Neuronal stem cell (in vitro differentiated cells): Measurements from ENCODE around the gene EHMT1.

ENCODE experiments used
- DNase-seq: peaks from one replicate; pipeline ENCODE4 v3.0.0-alpha.2; 2013; ENCODE audit warnings: low spot score
- H2AFZ ChIP-seq: one replicate; pipeline ENCODE4 v1.6.1; 2013; ENCODE audit warnings: mild to moderate bottlenecking, low read length, inconsistent platforms
- H2AK5ac ChIP-seq: 2 replicates; pipeline ENCODE4 v1.6.1; 2013; ENCODE audit warnings: low read depth, mild to moderate bottlenecking, inconsistent platforms, low read length, moderate library complexity, mixed read lengths
- H2BK120ac ChIP-seq: 2 replicates; pipeline ENCODE4 v1.6.1; 2013; ENCODE audit warnings: low read depth, mild to moderate bottlenecking, inconsistent platforms, low read length, moderate library complexity, mixed read lengths
- H2BK12ac ChIP-seq: one replicate; pipeline ENCODE4 v1.6.1; 2013; ENCODE audit warnings: low read length, inconsistent platforms
- H2BK15ac ChIP-seq: 2 replicates; pipeline ENCODE4 v1.6.1; 2013; ENCODE audit warnings: mild to moderate bottlenecking, low read length, inconsistent platforms, mixed read lengths
- H2BK5ac ChIP-seq: one replicate; pipeline ENCODE4 v1.6.1; 2013; ENCODE audit warnings: inconsistent platforms, mild to moderate bottlenecking, low read length, moderate library complexity
- H3K14ac ChIP-seq: one replicate; pipeline ENCODE4 v1.6.1; 2013; ENCODE audit warnings: low read length, inconsistent platforms
- H3K18ac ChIP-seq: 2 replicates; pipeline ENCODE4 v1.6.1; 2013; ENCODE audit warnings: low read length, inconsistent platforms
- H3K23ac ChIP-seq: 2 replicates; pipeline ENCODE4 v1.6.1; 2013; ENCODE audit warnings: low read depth, mild to moderate bottlenecking, mixed read lengths, low read length, inconsistent platforms; ENCODE audit not compliant: poor library complexity
- H3K27ac ChIP-seq: replicated peaks from 3 replicates; pipeline ENCODE4 v1.5.1; 2013; ENCODE audit warnings: low read length, inconsistent platforms
- H3K27me3 ChIP-seq, 3 experiments: 2 replicates each; pipeline ENCODE4 v1.6.1; 2013; ENCODE audit warnings: low read length in 3 of 3, mild to moderate bottlenecking in 2 of 3, inconsistent platforms in 1 of 3, low read depth in 1 of 3, mixed read lengths in 1 of 3, moderate library complexity in 1 of 3; ENCODE audit not compliant: control insufficient read depth in 3 of 3, insufficient read depth in 3 of 3
- H3K36me3 ChIP-seq, 2 donors: replicated peaks in 1 of 2; 2 replicates each; pipeline ENCODE4 v1.6.1; 2013; ENCODE audit warnings: low read length in 2 of 2; ENCODE audit not compliant: control insufficient read depth in 2 of 2, insufficient read depth in 2 of 2
- H3K4ac ChIP-seq: 2 replicates; pipeline ENCODE4 v1.6.1; 2013; ENCODE audit warnings: inconsistent platforms, mild to moderate bottlenecking, low read length, moderate library complexity
- H3K4me1 ChIP-seq, 2 donors: 1 replicate in 1 of 2; 2 replicates in 1 of 2; pipeline ENCODE4 v1.6.1; 2013; ENCODE audit warnings: low read length in 2 of 2, low read depth in 1 of 2; ENCODE audit not compliant: control insufficient read depth in 2 of 2, insufficient read depth in 1 of 2
- H3K4me2 ChIP-seq: one replicate; pipeline ENCODE4 v1.6.1; 2013; ENCODE audit warnings: mild to moderate bottlenecking, low read length, inconsistent platforms; ENCODE audit not compliant: insufficient read depth, poor library complexity, severe bottlenecking
- H3K4me3 ChIP-seq, 2 donors: 2 replicates each; pipeline ENCODE4 v1.5.1; 2013; ENCODE audit warnings: low read length in 2 of 2, mild to moderate bottlenecking in 2 of 2, inconsistent platforms in 1 of 2, moderate library complexity in 1 of 2
- H3K79me1 ChIP-seq: one replicate; pipeline ENCODE4 v1.6.1; 2013; ENCODE audit warnings: low read depth, mild to moderate bottlenecking, inconsistent platforms, low read length, moderate library complexity
- H3K9ac ChIP-seq: one replicate; pipeline ENCODE4 v1.6.1; 2013; ENCODE audit warnings: mild to moderate bottlenecking, low read depth, low read length, inconsistent platforms; ENCODE audit not compliant: poor library complexity
- H3K9me3 ChIP-seq, 2 donors: replicated peaks in 1 of 2; 2 replicates each; pipeline versions ENCODE3 to v1.6.1; 2013; ENCODE audit warnings: low read length in 2 of 2, mild to moderate bottlenecking in 2 of 2, inconsistent platforms in 1 of 2, low read depth in 1 of 2, mixed read lengths in 1 of 2, moderate library complexity in 1 of 2; ENCODE audit not compliant: control insufficient read depth in 2 of 2, insufficient read depth in 1 of 2
- H4K8ac ChIP-seq: one replicate; pipeline ENCODE4 v1.6.1; 2013; ENCODE audit warnings: low read depth, mild to moderate bottlenecking, inconsistent platforms, low read length, moderate library complexity
- H4K91ac ChIP-seq: one replicate; pipeline ENCODE4 v1.6.1; 2013; ENCODE audit warnings: low read length, low read depth, mild to moderate bottlenecking, inconsistent platforms; ENCODE audit not compliant: poor library complexity
- WGBS, 2 donors: extraction: QIAGEN DNeasy Blood & Tissue Kit; methylation state at CpG; one replicate each; pipeline ENCODE4 v1.1.7; 2013; ENCODE audit warnings: missing lambda C conversion rate in 2 of 2, mixed read lengths in 1 of 2; ENCODE audit not compliant: insufficient read length in 2 of 2, insufficient replicate concordance in 1 of 2; ENCODE audit errors: extremely low coverage in 2 of 2; 5-methylcytosine and 5-hydroxymethylcytosine counted together

Gene EHMT1

DNA sequence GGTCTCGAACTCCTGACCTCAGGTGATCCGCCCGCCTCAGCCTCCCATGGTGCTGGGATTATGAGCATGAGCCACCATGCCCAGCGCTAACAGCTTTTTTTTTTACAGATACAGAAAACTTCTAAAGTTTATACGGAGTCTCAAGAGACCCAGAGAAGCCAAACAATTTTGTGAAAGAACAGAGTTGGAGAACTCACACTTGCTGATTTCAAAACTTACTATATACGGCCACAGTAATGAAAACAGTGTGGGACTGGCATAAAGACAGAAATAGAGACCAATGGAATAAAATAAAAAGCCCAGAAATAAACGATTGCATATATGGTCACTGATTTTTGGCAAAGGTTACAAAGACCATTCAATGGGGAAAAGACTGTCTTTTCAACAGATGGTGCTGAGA lies 173.1 kb downstream of the EHMT1 start:
- H2AFZ ChIP-seq, result no peak overlapping the region
- no peak overlapping the region for H3K27ac ChIP-seq
- no peak overlapping the region for H4K91ac ChIP-seq
- H3K4me1 ChIP-seq, result peaks cover 0 to 2% of the 10 kb centered on the region in 2 donors
- H3K18ac ChIP-seq, result no peak overlapping the region
- H2BK15ac ChIP-seq, result no peak overlapping the region
- H3K27me3 ChIP-seq, result no peaks in the 10 kb centered on the region
- H3K9me3 ChIP-seq, result peaks cover 1 to 6% of the 10 kb centered on the region in 2 donors
- H2AK5ac ChIP-seq, result no peak overlapping the region
- H4K8ac ChIP-seq, result no peak overlapping the region
- no peak for DNase-seq
- H3K23ac ChIP-seq, result no peak overlapping the region
- H2BK5ac ChIP-seq, result no peak overlapping the region
- WGBS, 2 donors, result no CpG with 5 or more reads among the region's 7 CpGs
- H3K36me3 ChIP-seq, result peaks cover 39 to 94% of the 10 kb centered on the region in 2 donors
- peaks cover 16% of the 10 kb centered on the region for H3K79me1 ChIP-seq
- H3K4me2 ChIP-seq, result no peak overlapping the region
- no peak overlapping the region for H3K4ac ChIP-seq
- H3K14ac ChIP-seq, result no peak overlapping the region
- H3K4me3 ChIP-seq, result no peak overlapping the region
- no peak overlapping the region for H2BK12ac ChIP-seq
- no peak overlapping the region for H3K9ac ChIP-seq
- no peak overlapping the region for H2BK120ac ChIP-seq

DNA sequence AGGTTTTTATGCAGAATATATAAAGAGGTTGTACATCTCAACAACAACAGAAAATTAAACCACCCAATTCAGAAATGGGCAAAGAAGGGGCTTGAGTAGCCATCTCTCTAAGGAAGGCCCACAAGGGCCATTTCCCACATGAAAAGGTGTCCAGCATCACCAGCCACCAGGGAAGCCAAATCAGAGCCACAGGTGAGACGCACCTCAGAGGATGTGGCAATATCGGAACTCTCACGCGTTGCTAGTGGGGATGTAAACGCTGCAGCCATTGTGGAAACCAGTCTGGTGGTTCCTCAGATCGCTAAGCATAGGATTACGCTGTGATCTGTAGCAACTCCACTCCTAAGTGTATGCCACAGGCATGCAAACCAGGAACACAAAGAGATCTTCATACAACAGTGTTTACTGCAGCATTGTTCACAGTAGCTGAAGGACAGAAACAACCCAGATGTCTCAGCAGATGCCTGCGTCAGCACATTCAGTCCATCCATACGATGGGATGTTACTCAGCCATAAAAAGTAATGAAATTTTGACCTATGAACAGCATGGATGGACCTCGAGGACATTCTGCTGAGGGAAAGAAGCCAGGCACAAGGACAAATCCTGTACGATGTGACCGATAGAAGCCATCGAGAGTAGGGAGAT lies 174.5 kb downstream of the EHMT1 start:
- H2BK5ac ChIP-seq, result no peak overlapping the region
- H3K9ac ChIP-seq, result peak overlapping the region; percentile 7
- no peak overlapping the region for H3K4me3 ChIP-seq
- H4K91ac ChIP-seq, result no peak overlapping the region
- no peak overlapping the region for H2BK120ac ChIP-seq
- H2BK12ac ChIP-seq, result no peak overlapping the region
- H3K27ac ChIP-seq, result no peak overlapping the region
- H3K79me1 ChIP-seq, result peaks cover 9% of the 10 kb centered on the region
- H3K14ac ChIP-seq, result no peak overlapping the region
- H4K8ac ChIP-seq, result no peak overlapping the region
- H2AFZ ChIP-seq, result no peak overlapping the region
- peaks cover 1 to 6% of the 10 kb centered on the region in 2 donors for H3K9me3 ChIP-seq
- no peaks in the 10 kb centered on the region for H3K4me1 ChIP-seq
- no peak overlapping the region for H2BK15ac ChIP-seq
- no peak overlapping the region for H3K23ac ChIP-seq
- WGBS, 2 donors, result no CpG with 5 or more reads among the region's 13 CpGs
- peaks cover 42 to 94% of the 10 kb centered on the region in 2 donors for H3K36me3 ChIP-seq
- H2AK5ac ChIP-seq, result no peak overlapping the region
- no peak overlapping the region for H3K4ac ChIP-seq
- DNase-seq, result no peak
- no peaks in the 10 kb centered on the region for H3K27me3 ChIP-seq
- no peak overlapping the region for H3K4me2 ChIP-seq
- H3K18ac ChIP-seq, result no peak overlapping the region

DNA sequence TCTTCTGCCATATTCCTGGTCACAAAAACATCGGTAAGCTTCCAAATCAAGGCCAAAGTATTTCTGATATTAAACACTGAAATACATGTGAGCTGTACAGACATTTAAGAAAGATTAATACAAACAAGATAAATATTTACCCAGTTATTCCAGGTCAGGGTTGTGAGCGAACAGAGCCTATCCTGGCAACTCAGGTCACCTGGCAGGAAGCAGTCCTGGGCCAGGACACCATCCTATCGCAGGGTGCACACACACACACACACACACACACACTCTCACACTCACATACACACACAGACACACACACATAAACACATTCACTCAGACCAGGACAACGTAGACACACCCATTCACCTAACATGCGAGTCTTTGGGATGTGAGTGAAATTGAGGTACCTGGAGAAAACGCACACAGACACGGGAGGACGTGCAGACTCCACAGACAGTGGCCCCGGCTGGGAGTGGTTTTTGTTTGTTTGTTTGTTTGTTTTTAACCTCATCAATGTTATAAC lies 176.4 kb downstream of the EHMT1 start:
- H2AK5ac ChIP-seq, result no peak overlapping the region

DNA sequence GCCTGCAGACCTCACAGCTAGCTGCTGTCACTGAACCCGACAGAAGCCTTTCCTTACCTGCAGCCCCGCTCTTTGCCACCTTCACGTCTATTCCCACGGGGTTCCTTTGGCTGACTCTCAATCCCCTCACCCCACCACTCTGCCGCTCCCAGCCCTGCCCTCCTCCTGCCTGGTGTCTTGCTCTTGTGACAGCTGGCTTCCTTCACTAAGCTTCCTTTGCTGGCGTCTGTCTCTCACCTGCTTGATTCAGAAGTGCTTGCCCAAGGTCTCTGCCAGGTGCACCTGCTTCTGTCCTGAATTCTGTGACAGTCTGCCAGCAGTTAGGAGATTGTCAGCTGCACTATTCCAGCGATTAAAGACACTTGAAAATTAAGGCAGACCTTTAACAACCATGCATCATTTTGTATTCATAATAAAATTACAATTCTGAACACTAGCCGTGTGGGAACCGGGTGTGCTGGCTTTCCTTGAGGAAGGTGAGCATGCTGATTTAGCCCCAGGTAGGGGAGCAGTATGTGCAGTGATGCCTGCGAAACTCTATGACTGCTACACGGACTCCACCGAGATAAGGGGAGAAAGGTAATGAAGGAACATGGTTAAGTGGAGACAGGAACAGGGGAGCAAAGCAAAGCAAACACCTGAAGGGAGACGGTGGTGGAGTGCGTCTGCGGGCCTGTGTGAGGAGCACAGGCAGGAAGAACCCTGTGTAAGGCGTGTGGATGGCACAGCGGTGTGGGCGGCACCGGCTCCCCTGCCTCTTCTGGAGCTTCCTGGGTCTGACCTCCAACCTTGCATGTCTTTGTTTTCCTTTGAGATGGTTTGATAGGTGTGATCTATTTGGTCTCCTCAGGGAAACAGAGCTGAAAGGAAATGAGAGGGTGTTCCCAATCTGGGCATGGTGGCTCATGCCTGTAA lies 178.7 kb downstream of the EHMT1 start:
- WGBS, 2 donors, result no CpG with 5 or more reads among the region's 19 CpGs
- Histone ChIP-seq H4K91ac (no peak overlapping the region), H2BK15ac (no peak overlapping the region), H3K27ac (no peak overlapping the region), H2BK120ac (no peak overlapping the region), H3K23ac (no peak overlapping the region), H2BK5ac (no peak overlapping the region), H3K4me3 (no peak overlapping the region), H3K9me3 (no peaks in the 10 kb centered on the region), H3K4ac (no peak overlapping the region), H3K9ac (no peak overlapping the region), H2AFZ (no peak overlapping the region), H4K8ac (no peak overlapping the region), H3K36me3 (peaks cover 61 to 94% of the 10 kb centered on the region in 2 donors), H3K4me1 (no peaks in the 10 kb centered on the region), H3K79me1 (peaks cover 8% of the 10 kb centered on the region), H3K27me3 (no peaks in the 10 kb centered on the region), H2AK5ac (no peak overlapping the region), H3K4me2 (no peak overlapping the region), H2BK12ac (no peak overlapping the region), H3K14ac (no peak overlapping the region), H3K18ac (no peak overlapping the region)
- no peak for DNase-seq

More for the DNA sequence above, 176.4 kb downstream of the EHMT1 start:
- Histone ChIP-seq H3K4me1 (no peaks in the 10 kb centered on the region), H4K8ac (no peak overlapping the region), H3K9ac (no peak overlapping the region), H4K91ac (no peak overlapping the region), H3K27ac (no peak overlapping the region), H2BK5ac (no peak overlapping the region), H3K9me3 (peaks cover 1 to 6% of the 10 kb centered on the region in 2 donors), H3K4me3 (no peak overlapping the region), H3K4me2 (no peak overlapping the region), H3K36me3 (peaks cover 56 to 98% of the 10 kb centered on the region in 2 donors), H3K27me3 (no peaks in the 10 kb centered on the region), H2BK12ac (no peak overlapping the region), H3K23ac (no peak overlapping the region), H2BK120ac (no peak overlapping the region), H2BK15ac (no peak overlapping the region), H2AFZ (no peak overlapping the region), H3K18ac (no peak overlapping the region), H3K4ac (no peak overlapping the region), H3K14ac (no peak overlapping the region), H3K79me1 (peaks cover 4% of the 10 kb centered on the region)
- WGBS, 2 donors, result no CpG with 5 or more reads among the region's 9 CpGs
- no peak for DNase-seq
